HS-27A (cell line): ENCODE data around the gene FBXO22.
"Not testable (repeated sequence)": the region's sequence is repeated elsewhere in the genome, so short reads cannot be mapped to it uniquely, and the experiment has no call there.

Experiments
- DNase-seq: peaks from one replicate; pipeline ENCODE4 v3.0.0-alpha.2; 2012; ENCODE audit warnings: low read depth, missing footprints

The FBXO22 gene

GRCh38 chr15:75981149-75981815 is 77.6 kb downstream of the FBXO22 start:
- no peak for DNase-seq

DNA sequence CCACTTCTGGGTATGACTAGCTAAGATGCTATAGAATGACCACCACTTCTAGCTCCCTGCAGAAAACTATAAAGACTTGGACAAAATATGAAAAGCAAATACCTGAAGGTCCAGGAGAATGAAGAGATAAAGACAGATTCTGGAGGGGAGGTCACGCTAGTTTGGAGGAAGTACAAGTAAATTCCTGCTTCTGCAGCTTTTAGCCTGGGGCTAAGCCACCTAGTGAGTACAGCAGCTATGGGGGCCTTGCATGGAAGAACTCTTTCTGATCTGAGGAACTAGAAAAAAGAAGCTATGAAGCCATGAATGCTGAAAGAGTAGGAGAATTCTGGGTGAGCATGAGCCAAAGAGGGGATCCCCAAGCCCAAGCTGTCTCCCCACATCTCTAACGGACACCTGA is 78.8 kb downstream of the FBXO22 start:
- DNase-seq: no peak

GRCh38 chr15:75984706-75985105 is 81.0 kb downstream of the FBXO22 start:
- not testable (repeated sequence) for DNase-seq

- DNase-seq: no peak
Measured at GRCh38 chr15:75985971-75986370, 82.3 kb downstream of the FBXO22 start.

GRCh38 chr15:75989045-75989444 is 85.4 kb downstream of the FBXO22 start:
- DNase-seq: no peak

- no peak for DNase-seq
Measured at GRCh38 chr15:75989875-75990274, 86.2 kb downstream of the FBXO22 start.
